Panc1 (cell line): Measurements from ENCODE around the gene GAB3. TPM values are rescaled to one million over a fixed set of nuclear protein-coding genes. Genes with fewer than 3 reads are reported as not detected.
"Not testable (repeated sequence)": the region's sequence is repeated elsewhere in the genome, so short reads cannot be mapped to it uniquely, and the experiment has no call there.

Experiments
- ATAC-seq: fragments of 200-7000 bp; cut with Tn5 transposase; 2 replicates; pipeline ENCODE4 v1.9.1; 2020; ENCODE audit warnings: mild to moderate bottlenecking, moderate library complexity
- BruUV-seq: library from RNA; stranded (reverse); fragments of 400-500 nt; replicated peaks from 2 replicates; lab custom pipeline; 2021; lab: Mats Ljungman, UMichigan
- CTCF ChIA-PET: fragments of 300-600 bp; sonication (Branson Sonifier 250); formaldehyde crosslinking; loops from one replicate; lab custom pipeline; 2022; ENCODE audit warnings: antibody characterized with exemption; lab: Charles Lee
- POLR2A ChIA-PET: fragments of 300-600 bp; sonication (Branson Sonifier 250); formaldehyde crosslinking; loops from one replicate; lab custom pipeline; 2022; ENCODE audit warnings: antibody characterized with exemption; lab: Charles Lee
- DNase-seq: peaks from one replicate; pipeline ENCODE4 v3.0.0-alpha.2; 2010; ENCODE audit warnings: low read depth, low spot score
- H3K27ac ChIP-seq: 2 replicates; pipeline ENCODE4 v1.5.1; 2011; ENCODE audit warnings: mild to moderate bottlenecking, low read length, inconsistent platforms
- H3K27me3 ChIP-seq: fragments of 200-500 bp; sonication (Bioruptor generic); 2 replicates; pipeline ENCODE4 v1.6.0; 2014; ENCODE audit warnings: low read length, inconsistent platforms; ENCODE audit not compliant: control insufficient read depth, insufficient read depth
- H3K36me3 ChIP-seq: fragments of 200-500 bp; sonication (Bioruptor generic); 2 replicates; pipeline ENCODE4 v1.5.1; 2014; ENCODE audit warnings: inconsistent platforms, mild to moderate bottlenecking, low read length, moderate library complexity; ENCODE audit not compliant: control insufficient read depth, insufficient read depth
- H3K4me1 ChIP-seq: 2 replicates; pipeline ENCODE4 v1.5.1; 2011; ENCODE audit warnings: inconsistent platforms, mild to moderate bottlenecking, low read length, moderate library complexity; ENCODE audit not compliant: control insufficient read depth, insufficient read depth
- H3K4me3 ChIP-seq, 2 experiments: 2 replicates each; pipeline ENCODE4 v1.5.1; 2011 to 2012; ENCODE audit warnings: low read depth in 2 of 2, low read length in 2 of 2, mild to moderate bottlenecking in 2 of 2, inconsistent platforms in 1 of 2, moderate library complexity in 1 of 2
- H3K9me3 ChIP-seq: fragments of 200-500 bp; sonication (Bioruptor generic); 2 replicates; pipeline ENCODE4 v1.5.1; 2014; ENCODE audit warnings: low read depth, mild to moderate bottlenecking, inconsistent platforms, low read length, moderate library complexity; ENCODE audit not compliant: control insufficient read depth, insufficient read depth
- POLR2AphosphoS5 ChIP-seq: IDR thresholded peaks from 2 replicates; pipeline ENCODE4 v1.6.1; 2012; ENCODE audit warnings: mild to moderate bottlenecking, low read depth, low read length, moderate library complexity
- SIN3A ChIP-seq: IDR thresholded peaks from 2 replicates; pipeline ENCODE4 v1.6.1; 2012; ENCODE audit warnings: low read depth, mild to moderate bottlenecking, low read length, moderate library complexity, borderline replicate concordance; ENCODE audit not compliant: insufficient read depth
- TCF7L2 ChIP-seq: IDR thresholded peaks from 2 replicates; pipeline ENCODE4 v1.6.1; 2011; ENCODE audit warnings: mild to moderate bottlenecking, low read depth, low read length, inconsistent platforms
- in situ Hi-C: cut with HindIII; loops from 2 replicates; pipeline ENCODE4 v1.10.0; 2016; ENCODE audit warnings: low sequenced_read_pairs, low pct_unique_long_range_greater_than_20kb
- intact Hi-C: fragments of 100-400 bp; cut with micrococcal nuclease; formaldehyde crosslinking; loops from one replicate; pipeline ENCODE4 v1.10.0; 2022; ENCODE audit not compliant: unreplicated experiment
- total RNA-seq: library from RNA; stranded (reverse); gene quantifications from one replicate; pipeline ENCODE4 v1.2.1, GENCODE V29; 2021; ENCODE audit not compliant: unreplicated experiment
- TF ChIP-seq, protein P1 (sequence below): fragments of 450-650 bp; IDR thresholded peaks from 2 replicates; pipeline ENCODE4 v1.5.1; 2017; ENCODE audit warnings: mild to moderate bottlenecking
- TF ChIP-seq, protein P2 (sequence below), 2 experiments: IDR thresholded peaks; 2 replicates each; pipeline ENCODE4 v1.6.1; 2011 to 2012; ENCODE audit warnings: low read depth in 2 of 2, control low read depth in 1 of 2, low read length in 1 of 2, mild to moderate bottlenecking in 1 of 2, moderate library complexity in 1 of 2; ENCODE audit not compliant: insufficient read depth in 1 of 2

GAB3 gene
- total RNA-seq, 1 experiment from 2014 or later: 8.2 TPM

DNA sequence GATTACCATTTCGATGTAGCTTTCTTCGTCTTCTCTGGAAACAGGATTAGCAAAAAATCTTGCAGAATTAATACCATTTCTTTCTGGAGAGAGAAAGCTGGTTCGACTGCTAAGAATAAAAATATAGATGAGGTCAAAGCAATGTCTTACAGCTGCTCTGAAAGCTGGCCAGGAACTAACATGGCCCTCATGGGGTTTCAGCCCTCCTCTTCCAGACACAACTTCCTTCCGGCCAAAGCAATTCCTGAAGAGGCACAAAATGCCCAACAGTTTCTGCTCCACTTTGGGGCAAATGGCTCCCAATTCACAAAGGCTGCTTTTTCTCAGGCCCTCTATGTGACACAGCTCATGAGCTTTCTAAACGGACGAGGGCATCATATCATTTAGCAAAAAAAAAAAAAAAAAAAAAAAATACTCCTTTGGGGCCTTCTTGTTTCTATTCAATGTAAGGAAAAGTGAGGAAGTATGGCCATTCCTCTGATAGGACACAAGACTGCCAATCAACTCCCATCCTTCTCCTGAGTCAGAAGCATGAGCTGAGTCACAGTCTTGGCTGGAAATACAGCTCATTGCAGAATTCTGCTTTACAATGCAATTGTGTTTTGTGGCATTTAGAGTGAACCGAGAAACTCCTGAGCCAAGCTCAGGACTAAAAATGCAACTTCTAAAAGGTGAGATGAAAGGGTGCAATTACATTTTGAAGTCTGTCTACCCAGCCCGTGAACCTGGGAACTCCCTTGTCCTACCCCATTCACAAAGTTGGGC, 54.8 kb downstream of the GAB3 start:
- 0 out of 2 replicates have a peak, but pooled peaks cover 2% of the 10 kb centered on the region for H3K9me3 ChIP-seq
- CTCF ChIA-PET: interaction anchor here (0.6 kb wide), 1 partner anchor 144 kb away, joined by 11 read pairs; no protein-coding TSS in a partner anchor
- no peak overlapping the region for H3K27ac ChIP-seq
- intact Hi-C loops: no loop called here
- DNase-seq (no peak), ATAC-seq (no peak)
- POLR2A ChIA-PET: no interaction called here
- no peaks in the 10 kb centered on the region for H3K27me3 ChIP-seq
- H3K4me3 ChIP-seq: no peak overlapping the region
- no peaks in the 10 kb centered on the region for H3K36me3 ChIP-seq
- no peak for TF ChIP-seq SIN3A
- TF ChIP-seq, protein P1, sequence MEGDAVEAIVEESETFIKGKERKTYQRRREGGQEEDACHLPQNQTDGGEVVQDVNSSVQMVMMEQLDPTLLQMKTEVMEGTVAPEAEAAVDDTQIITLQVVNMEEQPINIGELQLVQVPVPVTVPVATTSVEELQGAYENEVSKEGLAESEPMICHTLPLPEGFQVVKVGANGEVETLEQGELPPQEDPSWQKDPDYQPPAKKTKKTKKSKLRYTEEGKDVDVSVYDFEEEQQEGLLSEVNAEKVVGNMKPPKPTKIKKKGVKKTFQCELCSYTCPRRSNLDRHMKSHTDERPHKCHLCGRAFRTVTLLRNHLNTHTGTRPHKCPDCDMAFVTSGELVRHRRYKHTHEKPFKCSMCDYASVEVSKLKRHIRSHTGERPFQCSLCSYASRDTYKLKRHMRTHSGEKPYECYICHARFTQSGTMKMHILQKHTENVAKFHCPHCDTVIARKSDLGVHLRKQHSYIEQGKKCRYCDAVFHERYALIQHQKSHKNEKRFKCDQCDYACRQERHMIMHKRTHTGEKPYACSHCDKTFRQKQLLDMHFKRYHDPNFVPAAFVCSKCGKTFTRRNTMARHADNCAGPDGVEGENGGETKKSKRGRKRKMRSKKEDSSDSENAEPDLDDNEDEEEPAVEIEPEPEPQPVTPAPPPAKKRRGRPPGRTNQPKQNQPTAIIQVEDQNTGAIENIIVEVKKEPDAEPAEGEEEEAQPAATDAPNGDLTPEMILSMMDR: no peak
- no peak for TF ChIP-seq POLR2AphosphoS5
- TF ChIP-seq, protein P2, sequence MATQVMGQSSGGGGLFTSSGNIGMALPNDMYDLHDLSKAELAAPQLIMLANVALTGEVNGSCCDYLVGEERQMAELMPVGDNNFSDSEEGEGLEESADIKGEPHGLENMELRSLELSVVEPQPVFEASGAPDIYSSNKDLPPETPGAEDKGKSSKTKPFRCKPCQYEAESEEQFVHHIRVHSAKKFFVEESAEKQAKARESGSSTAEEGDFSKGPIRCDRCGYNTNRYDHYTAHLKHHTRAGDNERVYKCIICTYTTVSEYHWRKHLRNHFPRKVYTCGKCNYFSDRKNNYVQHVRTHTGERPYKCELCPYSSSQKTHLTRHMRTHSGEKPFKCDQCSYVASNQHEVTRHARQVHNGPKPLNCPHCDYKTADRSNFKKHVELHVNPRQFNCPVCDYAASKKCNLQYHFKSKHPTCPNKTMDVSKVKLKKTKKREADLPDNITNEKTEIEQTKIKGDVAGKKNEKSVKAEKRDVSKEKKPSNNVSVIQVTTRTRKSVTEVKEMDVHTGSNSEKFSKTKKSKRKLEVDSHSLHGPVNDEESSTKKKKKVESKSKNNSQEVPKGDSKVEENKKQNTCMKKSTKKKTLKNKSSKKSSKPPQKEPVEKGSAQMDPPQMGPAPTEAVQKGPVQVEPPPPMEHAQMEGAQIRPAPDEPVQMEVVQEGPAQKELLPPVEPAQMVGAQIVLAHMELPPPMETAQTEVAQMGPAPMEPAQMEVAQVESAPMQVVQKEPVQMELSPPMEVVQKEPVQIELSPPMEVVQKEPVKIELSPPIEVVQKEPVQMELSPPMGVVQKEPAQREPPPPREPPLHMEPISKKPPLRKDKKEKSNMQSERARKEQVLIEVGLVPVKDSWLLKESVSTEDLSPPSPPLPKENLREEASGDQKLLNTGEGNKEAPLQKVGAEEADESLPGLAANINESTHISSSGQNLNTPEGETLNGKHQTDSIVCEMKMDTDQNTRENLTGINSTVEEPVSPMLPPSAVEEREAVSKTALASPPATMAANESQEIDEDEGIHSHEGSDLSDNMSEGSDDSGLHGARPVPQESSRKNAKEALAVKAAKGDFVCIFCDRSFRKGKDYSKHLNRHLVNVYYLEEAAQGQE (IDR thresholded peaks at IDR 0.05; ENCODE audit: insufficient read depth in 1 of 2, low read depth in 2 of 2, low read length in 1 of 2): no peak
- TF ChIP-seq TCF7L2: no peak
- in situ Hi-C loops: no loop called here
- no TSS peak for BruUV-seq
- H3K4me1 ChIP-seq: no peaks in the 10 kb centered on the region

DNA sequence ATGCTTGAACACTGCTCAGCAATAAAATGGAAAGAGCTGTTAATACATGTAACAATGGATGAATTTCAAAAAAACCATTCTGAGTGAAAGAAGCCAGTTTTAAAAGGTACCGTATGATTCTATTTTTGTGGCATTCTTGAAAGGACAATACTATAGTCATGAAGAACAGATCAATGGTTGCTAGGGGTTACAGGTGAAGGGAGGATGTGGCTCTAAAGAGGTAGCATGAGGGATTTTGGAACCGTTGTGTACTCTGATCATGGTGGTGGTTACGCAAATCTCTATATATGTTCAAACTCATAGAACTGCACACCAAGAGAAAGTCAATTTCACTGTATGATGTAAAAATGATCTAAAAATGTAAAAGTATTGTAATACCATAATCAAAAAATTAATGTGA, 57.5 kb downstream of the GAB3 start:
- H3K27ac ChIP-seq: no peak overlapping the region
- intact Hi-C loops (no loop called here), in situ Hi-C loops (no loop called here)
- H3K4me3 ChIP-seq: no peak overlapping the region
- no peaks in the 10 kb centered on the region for H3K4me1 ChIP-seq
- TF ChIP-seq POLR2AphosphoS5 (no peak), SIN3A (no peak), TCF7L2 (no peak)
- TF ChIP-seq, protein P2 (IDR thresholded peaks at IDR 0.05; ENCODE audit: insufficient read depth in 1 of 2, low read depth in 2 of 2, low read length in 1 of 2): no peak
- TF ChIP-seq, protein P1: no peak
- 0 out of 2 replicates have a peak, but pooled peaks cover 2% of the 10 kb centered on the region for H3K9me3 ChIP-seq
- CTCF ChIA-PET: no interaction called here
- DNase-seq: no peak
- no TSS peak for BruUV-seq
- no peaks in the 10 kb centered on the region for H3K27me3 ChIP-seq
- ATAC-seq: no peak
- POLR2A ChIA-PET: no interaction called here
- H3K36me3 ChIP-seq: no peaks in the 10 kb centered on the region

DNA sequence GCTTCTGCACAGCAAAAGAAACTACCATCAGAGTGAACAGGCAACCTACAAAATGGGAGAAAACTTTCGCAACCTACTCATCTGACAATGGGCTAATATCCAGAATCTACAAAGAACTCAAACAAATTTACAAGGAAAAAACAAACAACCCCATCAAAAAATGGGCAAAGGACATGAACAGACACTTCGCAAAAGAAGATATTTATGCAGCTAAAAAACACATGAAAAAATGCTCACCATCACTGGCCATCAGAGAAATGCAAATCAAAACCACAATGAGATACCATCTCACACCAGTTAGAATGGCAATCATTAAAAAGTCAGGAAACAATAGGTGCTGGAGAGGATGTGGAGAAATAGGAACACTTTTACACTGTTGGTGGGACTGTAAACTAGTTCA, 60.4 kb downstream of the GAB3 start:
- BruUV-seq, in situ Hi-C loops: not testable (repeated sequence)

More for the DNA sequence above, 60.4 kb downstream of the GAB3 start:
- CTCF ChIA-PET, H3K9me3 ChIP-seq, POLR2A ChIA-PET, H3K36me3 ChIP-seq, H3K27me3 ChIP-seq, H3K27ac ChIP-seq, DNase-seq, H3K4me3 ChIP-seq, H3K4me1 ChIP-seq, intact Hi-C loops, ATAC-seq: not testable (repeated sequence)
